Spleen (tissue), 7 donors: ENCODE results near the gene DPYD.

Source experiments
- CTCF ChIP-seq, 11 experiments: fragments of 200-600 bp in 7 of 11; fragments of 450-650 bp in 4 of 11; sonication (generic) in 4 of 11; IDR thresholded peaks in 8 of 11; conservative IDR thresholded peaks in 3 of 11; 1 replicate in 7 of 11; 2 replicates in 4 of 11; pipeline versions ENCODE4 v1.4.0 to v1.8.0; 2016 to 2021; ENCODE audit warnings: antibody characterized with exemption in 11 of 11, inconsistent platforms in 4 of 11, mild to moderate bottlenecking in 1 of 11
- POLR2A ChIP-seq, 3 donors: fragments of 450-650 bp; IDR thresholded peaks; one replicate each; pipeline ENCODE4 v1.5.1; 2017; ENCODE audit warnings: antibody characterized with exemption in 3 of 3, mild to moderate bottlenecking in 1 of 3
- POLR2AphosphoS5 ChIP-seq, 3 donors: sonication (generic); formaldehyde crosslinking; IDR thresholded peaks; one replicate each; pipeline ENCODE4 v1.5.1; 2017; ENCODE audit warnings: antibody characterized with exemption in 3 of 3
- donor health status: DM: no; HTN: no; CAD: no; lungs with moderate emphysema.
- donor health status: DM: no; HTN: no; CAD: no.
- donor health status: DM: no; HTN: no; CAD: no.

GRCh38 chr1:97608272-97608671 lies 312.6 kb downstream of the DPYD start:
- TF ChIP-seq CTCF (IDR thresholded peaks at IDR 0.05 in 8 of 11, conservative IDR thresholded peaks at IDR 0.05 in 3 of 11), result no peak
- TF ChIP-seq POLR2AphosphoS5 (IDR thresholded peaks at IDR 0.05), result no peak
- TF ChIP-seq POLR2A (IDR thresholded peaks at IDR 0.05), result no peak
